ENCODE measurements around the gene SDK1.

GRCh38 chr7:4140933-4141332 lies 839.9 kb downstream of the SDK1 start:
- no peak for TF ChIP-seq CTCF (IDR thresholded peaks at IDR 0.05; ENCODE audit: low read depth, low read length)
- TF ChIP-seq POLR2A (IDR thresholded peaks at IDR 0.05; ENCODE audit: extremely low read depth, insufficient read length): no peak
- no peak for TF ChIP-seq MAX (IDR thresholded peaks at IDR 0.05; ENCODE audit: low read depth, low read length)
- TF ChIP-seq MYC (IDR thresholded peaks at IDR 0.05; ENCODE audit: low read depth, low read length): no peak

Measured in NB4 (cell line).